K562 (cell line): Measurements from ENCODE around the gene ZSCAN26. TPM values are rescaled to one million over a fixed set of nuclear protein-coding genes. Genes with fewer than 3 reads are reported as not detected.

Experiments
- ARID1B ChIP-seq: fragments of 450-650 bp; IDR thresholded peaks from 2 replicates; pipeline ENCODE4 v1.6.1; 2016; ENCODE audit warnings: antibody characterized with exemption, mild to moderate bottlenecking, inconsistent platforms
- ATF3 ChIP-seq, 2 experiments: fragments of 450-650 bp in 1 of 2; sonication (generic) in 1 of 2; formaldehyde crosslinking in 1 of 2; IDR thresholded peaks in 1 of 2; conservative IDR thresholded peaks in 1 of 2; 2 replicates each; pipeline versions ENCODE4 v1.6.1 to v1.8.1; 2016 to 2023; ENCODE audit warnings: mild to moderate bottlenecking in 2 of 2, moderate library complexity in 2 of 2, inconsistent platforms in 1 of 2, missing genetic modification reagents in 1 of 2
- ATF6 ChIP-seq: sonication (generic); formaldehyde crosslinking; IDR thresholded peaks from 2 replicates; pipeline ENCODE4 v1.4.0; 2020; ENCODE audit warnings: mild to moderate bottlenecking, missing genetic modification reagents
- CHD1 ChIP-seq: fragments of 200-600 bp; sonication (generic); IDR thresholded peaks from one replicate; pipeline ENCODE4 v1.6.1; 2012; ENCODE audit warnings: mild to moderate bottlenecking, moderate library complexity, low read length, inconsistent platforms
- ETV6 ChIP-seq, 3 experiments: fragments of 150-350 bp in 1 of 3; sonication (generic) in 1 of 3; formaldehyde crosslinking in 1 of 3; IDR thresholded peaks; 2 replicates each; pipeline versions ENCODE4 v1.6.1 to v1.8.0; 2014 to 2022; ENCODE audit warnings: borderline replicate concordance in 2 of 3, low read depth in 2 of 3, antibody characterized with exemption in 1 of 3, low read length in 1 of 3, mild to moderate bottlenecking in 1 of 3, missing genetic modification reagents in 1 of 3
- GATA2 ChIP-seq: sonication (generic); formaldehyde crosslinking; IDR thresholded peaks from 2 replicates; pipeline ENCODE4 v1.4.0; 2020; ENCODE audit warnings: mild to moderate bottlenecking, missing genetic modification reagents
- GATAD2A ChIP-seq: fragments of 450-650 bp; IDR thresholded peaks from 2 replicates; pipeline ENCODE4 v1.6.1; 2017
- JUND ChIP-seq, 2 experiments: IDR thresholded peaks; 2 replicates in 1 of 2; 3 replicates in 1 of 2; pipeline ENCODE4 v1.6.1; 2011; ENCODE audit warnings: borderline replicate concordance in 2 of 2, low read depth in 2 of 2, low read length in 2 of 2, improper control_type of control experiment in 1 of 2, missing biosample characterization in 1 of 2, missing genetic modification characterization in 1 of 2, missing genetic modification reagents in 1 of 2
- MAZ ChIP-seq, 2 experiments: fragments of 450-650 bp in 1 of 2; sonication (generic) in 1 of 2; formaldehyde crosslinking; IDR thresholded peaks in 1 of 2; conservative IDR thresholded peaks in 1 of 2; 2 replicates each; pipeline versions ENCODE4 v1.4.0 to v1.5.0; 2020; ENCODE audit warnings: mild to moderate bottlenecking in 1 of 2, missing genetic modification reagents in 1 of 2
- MEF2A ChIP-seq: IDR thresholded peaks from 2 replicates; pipeline ENCODE4 v1.6.1; 2011; ENCODE audit warnings: low read depth, mild to moderate bottlenecking, low read length, moderate library complexity; ENCODE audit not compliant: control insufficient read depth
- MXI1 ChIP-seq: IDR thresholded peaks from 2 replicates; pipeline ENCODE4 v1.6.1; 2011; ENCODE audit warnings: low read depth, mild to moderate bottlenecking, improper control_type of control experiment, low read length
- PHB ChIP-seq: fragments of 250-450 bp; sonication (Bioruptor Pico); IDR thresholded peaks from 2 replicates; pipeline ENCODE4 v1.5.0; 2021
- PPARD ChIP-seq: fragments of 250-450 bp; sonication (Bioruptor Pico); IDR thresholded peaks from 2 replicates; pipeline ENCODE4 v1.8.0; 2022; ENCODE audit warnings: inconsistent platforms, mild to moderate bottlenecking, moderate library complexity
- RCOR1 ChIP-seq, 2 experiments: IDR thresholded peaks; 2 replicates each; pipeline ENCODE4 v1.6.1; 2012; ENCODE audit warnings: low read depth in 2 of 2, low read length in 2 of 2, borderline replicate concordance in 1 of 2, improper control_type of control experiment in 1 of 2
- SOX6 ChIP-seq: fragments of 450-650 bp; IDR thresholded peaks from 2 replicates; pipeline ENCODE4 v1.6.1; 2014; ENCODE audit warnings: mild to moderate bottlenecking
- SRF ChIP-seq, 2 experiments: fragments of 250-450, 450-650 bp in 1 of 2; sonication (Bioruptor Pico) in 1 of 2; sonication (generic) in 1 of 2; formaldehyde crosslinking; IDR thresholded peaks; 2 replicates each; pipeline versions ENCODE4 v1.5.0 to v1.5.1; 2020 to 2022; ENCODE audit warnings: mild to moderate bottlenecking in 1 of 2, missing genetic modification reagents in 1 of 2
- STAG1 ChIP-seq: sonication (generic); formaldehyde crosslinking; IDR thresholded peaks from 2 replicates; pipeline ENCODE4 v1.5.0; 2020; ENCODE audit warnings: missing genetic modification reagents, borderline replicate concordance
- TEAD4 ChIP-seq, 2 experiments: sonication (generic) in 1 of 2; formaldehyde crosslinking in 1 of 2; IDR thresholded peaks; 2 replicates each; pipeline versions ENCODE4 v1.6.1 to v1.8.0; 2012 to 2022; ENCODE audit warnings: borderline replicate concordance in 1 of 2, inconsistent platforms in 1 of 2, low read length in 1 of 2, mild to moderate bottlenecking in 1 of 2, missing genetic modification reagents in 1 of 2
- ZNF445 ChIP-seq: fragments of 250-450 bp; sonication (Bioruptor Pico); IDR thresholded peaks from 2 replicates; pipeline ENCODE4 v1.4.0; 2020; ENCODE audit warnings: low read depth, mild to moderate bottlenecking, moderate library complexity
- ZNF76 ChIP-seq: fragments of 250-450 bp; sonication (Bioruptor Pico); IDR thresholded peaks from 2 replicates; pipeline ENCODE4 v1.4.0; 2020; ENCODE audit warnings: mild to moderate bottlenecking, moderate library complexity, borderline replicate concordance
- ZNF766 ChIP-seq: fragments of 200-800 bp; sonication (Bioruptor generic); conservative IDR thresholded peaks from 2 replicates; pipeline ENCODE4 v1.6.1; 2016; ENCODE audit warnings: missing genetic modification characterization, missing compliant biosample characterization
- polyA plus RNA-seq, 8 experiments: library from polyadenylated mRNA; depleted of rRNA in 4 of 8; stranded (reverse) in 5 of 8; unstranded in 3 of 8; fragments of >200 nt; fragmentation: Nextera tagmentation in 2 of 8; fragmentation: Illumina TruSeq in 1 of 8; extraction: Ambion mirVana in 2 of 8; extraction: Trizol in 1 of 8; gene quantifications; 2 replicates each; pipeline versions ENCODE4 v1.2.1 to v1.2.3, GENCODE V29; 2011 to 2014; ENCODE audit warnings: inconsistent platforms in 1 of 8, missing spikeins in 1 of 8
- total RNA-seq, 7 experiments: library from RNA; depleted of rRNA in 6 of 7; stranded (reverse); fragments of >200 nt in 6 of 7; fragmentation: Illumina TruSeq in 2 of 7; extraction: Trizol in 2 of 7; gene quantifications; 2 replicates each; pipeline versions ENCODE4 v1.2.1 to v1.2.3, GENCODE V29; 2011 to 2021; ENCODE audit warnings: low replicate concordance in 1 of 7
- TF ChIP-seq, protein P1 (sequence below): fragments of 250-450 bp; sonication (Bioruptor Pico); IDR thresholded peaks from 2 replicates; pipeline ENCODE4 v1.4.0; 2020; ENCODE audit warnings: mild to moderate bottlenecking, moderate library complexity

The ZSCAN26 gene
- total and polyA plus RNA-seq, 9 of the 15 experiments (the other 6 are each of a cell fraction or from before 2014, with no cell fraction given) = 5.9 to 14.2 (median 10.5) TPM

- no peak for TF ChIP-seq ZNF766 (CRISPR knock-in tag)
- TF ChIP-seq ZNF76 (CRISPR knock-in tag) = no peak
- TF ChIP-seq TEAD4 (IDR thresholded peaks at IDR 0.05; ENCODE audit: low read length) = peak; percentile 22; the same call in 1 of the 2 replicates
- no peak for TF ChIP-seq TEAD4 (CRISPR knock-in tag; IDR thresholded peaks at IDR 0.05; ENCODE audit: borderline replicate concordance)
- no peak for TF ChIP-seq MEF2A
- TF ChIP-seq GATAD2A = peak; percentile 33; the same call in 1 of the 2 replicates
- TF ChIP-seq ETV6 (IDR thresholded peaks at IDR 0.05; ENCODE audit: borderline replicate concordance in 1 of 2, low read depth in 2 of 2, low read length in 1 of 2) = no peak
- TF ChIP-seq ETV6 (CRISPR knock-in tag; IDR thresholded peaks at IDR 0.05; ENCODE audit: borderline replicate concordance) = no peak
- no peak for TF ChIP-seq PHB
- TF ChIP-seq ATF6 (CRISPR knock-in tag) = no peak
- peak; percentile 63; the same call in 1 of the 2 replicates for TF ChIP-seq GATA2
- TF ChIP-seq STAG1 (CRISPR knock-in tag) = no peak
- peak in 1 of 2 experiments; percentile 43; a peak in 1 of 4 replicates for TF ChIP-seq MAZ (CRISPR knock-in tag; conservative IDR thresholded peaks at IDR 0.05 in 1 of 2, IDR thresholded peaks at IDR 0.05 in 1 of 2)
- no peak for TF ChIP-seq MXI1
- TF ChIP-seq SRF (CRISPR knock-in tag; IDR thresholded peaks at IDR 0.05) = 0 out of 4 replicates have a peak, but pooled peaks of 1 of the 2 experiments have one; percentile 17
- peak; percentile 19; the same call in 1 of the 2 replicates for TF ChIP-seq JUND (IDR thresholded peaks at IDR 0.05; ENCODE audit: borderline replicate concordance, low read depth, low read length)
- peak; percentile 40; the same call in 1 of the 3 replicates for TF ChIP-seq JUND (tag; IDR thresholded peaks at IDR 0.05; ENCODE audit: borderline replicate concordance, low read depth, low read length)
- TF ChIP-seq ZNF445 = no peak
- TF ChIP-seq RCOR1 (IDR thresholded peaks at IDR 0.05; ENCODE audit: borderline replicate concordance in 1 of 2, low read depth in 2 of 2, low read length in 2 of 2) = 0 out of 4 replicates have a peak, but pooled peaks of 1 of the 2 experiments have one; percentile 34
- TF ChIP-seq ARID1B = peak; percentile 75
- no peak for TF ChIP-seq ATF3 (IDR thresholded peaks at IDR 0.05)
- TF ChIP-seq ATF3 (CRISPR knock-in tag; conservative IDR thresholded peaks at IDR 0.05) = peak; percentile 55; the same call in 1 of the 2 replicates
- TF ChIP-seq, protein P1, sequence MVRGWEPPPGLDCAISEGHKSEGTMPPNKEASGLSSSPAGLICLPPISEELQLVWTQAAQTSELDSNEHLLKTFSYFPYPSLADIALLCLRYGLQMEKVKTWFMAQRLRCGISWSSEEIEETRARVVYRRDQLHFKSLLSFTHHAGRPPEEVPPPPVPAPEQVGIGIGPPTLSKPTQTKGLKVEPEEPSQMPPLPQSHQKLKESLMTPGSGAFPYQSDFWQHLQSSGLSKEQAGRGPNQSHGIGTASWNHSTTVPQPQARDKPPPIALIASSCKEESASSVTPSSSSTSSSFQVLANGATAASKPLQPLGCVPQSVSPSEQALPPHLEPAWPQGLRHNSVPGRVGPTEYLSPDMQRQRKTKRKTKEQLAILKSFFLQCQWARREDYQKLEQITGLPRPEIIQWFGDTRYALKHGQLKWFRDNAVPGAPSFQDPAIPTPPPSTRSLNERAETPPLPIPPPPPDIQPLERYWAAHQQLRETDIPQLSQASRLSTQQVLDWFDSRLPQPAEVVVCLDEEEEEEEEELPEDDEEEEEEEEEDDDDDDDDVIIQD (CRISPR knock-in tag) = no peak
- TF ChIP-seq SOX6 = peak; percentile 38; the same call in 1 of the 2 replicates
- TF ChIP-seq PPARD (CRISPR knock-in tag) = no peak
- TF ChIP-seq CHD1 = no peak
Measured at GRCh38 chr6:28315628-28316027, 48.7 kb downstream of the ZSCAN26 start (continued).
